GM18526 (cell line): ENCODE measurements around the gene METTL9.

Source experiments
- POLR2A ChIP-seq: IDR thresholded peaks from 3 replicates; pipeline ENCODE4 v1.6.1; 2011; ENCODE audit not compliant: insufficient read length; ENCODE audit errors: extremely low read depth

The METTL9 gene

GRCh38 chr16:21703589-21704174 is 104.3 kb downstream of the METTL9 start:
- TF ChIP-seq POLR2A = no peak

DNA sequence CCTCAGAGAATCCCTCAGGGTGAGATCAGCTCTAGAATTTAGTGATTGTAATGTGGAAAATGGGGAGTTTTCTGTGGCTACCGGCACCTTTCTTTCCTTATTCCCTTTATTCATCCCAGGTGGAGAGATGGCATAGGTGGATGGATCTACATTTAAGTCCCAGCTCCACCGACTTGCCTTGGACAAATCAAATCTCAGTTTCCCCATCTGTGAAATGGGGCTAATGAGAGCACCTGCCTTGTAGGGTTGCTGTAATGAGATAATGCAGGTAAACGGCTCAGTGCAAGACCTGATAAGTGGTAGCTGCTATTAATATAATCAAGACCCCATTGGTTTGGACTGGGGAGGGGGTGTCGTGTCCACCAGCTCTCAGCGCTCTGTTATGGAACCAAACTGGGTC is 104.9 kb downstream of the METTL9 start:
- no peak for TF ChIP-seq POLR2A

GRCh38 chr16:21704733-21705132 is 105.4 kb downstream of the METTL9 start:
- TF ChIP-seq POLR2A = no peak
